Retina (tissue), 1 donor: ENCODE measurements around the gene UROS.

ENCODE experiments used
- DNase-seq: peaks from one replicate; pipeline ENCODE4 v3.0.0-alpha.2; 2016

Gene UROS

GRCh38 chr10:125822878-125823662 lies at the start of gene UROS, which contains the start of gene BCCIP:
Gene UROS (minus strand): TSS chr10:125823258. CDS start chr10:125816499, 6,759 bp downstream.
Gene BCCIP (plus strand): TSS chr10:125823546. CDS start chr10:125823558, 12 bp downstream.
- peak; percentile 99 for DNase-seq

DNA sequence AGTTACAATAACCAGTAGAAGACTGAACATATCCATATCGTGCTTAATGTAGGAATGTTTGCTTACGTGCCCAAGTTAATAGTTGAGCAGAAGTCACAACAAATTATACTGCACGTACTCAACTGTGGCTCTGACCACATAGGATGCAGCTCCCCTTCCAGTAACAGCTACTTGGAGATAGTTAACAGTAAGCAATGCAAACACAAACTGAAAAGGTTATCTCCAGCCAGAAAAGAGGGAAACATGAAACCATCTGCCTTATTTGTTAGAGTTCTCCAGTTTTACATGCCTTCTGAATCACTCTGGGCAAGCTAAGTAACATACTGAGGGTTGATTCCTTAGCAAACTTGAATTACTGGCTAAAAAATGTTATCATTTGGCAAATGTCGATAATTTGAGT lies 48.3 kb upstream of the UROS start:
- DNase-seq = no peak

DNA sequence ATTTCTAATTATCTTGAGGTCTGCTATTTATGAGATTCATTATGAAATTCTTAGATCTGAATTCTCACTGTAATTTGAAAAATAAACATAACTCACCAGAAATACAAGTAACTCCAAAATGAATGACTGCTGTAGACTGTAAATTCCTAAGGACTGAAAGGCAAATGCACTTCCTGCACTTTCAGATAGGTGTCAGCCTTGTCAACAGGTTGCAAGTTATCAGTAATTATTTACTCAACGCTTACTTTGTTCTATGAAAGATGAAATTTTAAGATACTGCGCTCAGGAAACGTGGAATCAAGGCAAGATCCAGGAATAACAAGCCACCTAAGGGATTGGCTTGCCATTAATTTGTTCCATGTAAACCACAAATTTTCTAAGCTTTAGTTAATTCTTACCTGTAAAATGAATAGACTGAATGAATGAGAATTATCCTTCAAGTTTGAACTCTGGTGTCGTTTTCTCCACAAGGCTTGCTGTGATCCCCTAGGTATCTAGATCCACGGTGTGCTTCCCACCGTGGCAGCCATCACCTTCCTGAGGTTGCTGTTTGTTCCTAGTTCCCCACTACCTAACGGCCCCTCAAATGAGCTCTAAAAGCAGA lies 45.4 kb upstream of the UROS start:
- DNase-seq = peak; percentile 19

GRCh38 chr10:125866421-125867029 lies 43.5 kb upstream of the UROS start:
- DNase-seq = no peak

DNA sequence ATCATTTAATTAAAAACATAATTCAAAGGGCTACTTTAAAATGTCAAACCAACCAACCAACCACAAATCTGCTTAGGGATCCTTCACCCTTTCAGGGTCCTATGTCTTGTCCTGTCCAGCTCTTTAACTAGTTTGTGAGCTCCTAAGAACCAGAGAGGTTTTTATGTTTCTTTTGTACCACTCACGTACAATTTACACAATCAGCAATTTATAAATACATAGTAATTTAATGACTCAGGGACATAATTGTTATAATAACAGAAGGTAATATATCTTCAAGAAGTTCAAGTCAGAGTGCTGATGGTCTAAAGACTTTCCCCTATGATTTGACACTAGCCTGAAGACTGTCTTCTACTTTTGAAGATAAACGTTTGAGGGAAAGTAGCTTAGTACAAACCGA lies 42.1 kb upstream of the UROS start:
- no peak for DNase-seq

- no peak for DNase-seq
Measured at GRCh38 chr10:125859128-125859817, 36.2 kb upstream of the UROS start.

- no peak for DNase-seq
Measured at GRCh38 chr10:125857185-125857760, 34.2 kb upstream of the UROS start.

DNA sequence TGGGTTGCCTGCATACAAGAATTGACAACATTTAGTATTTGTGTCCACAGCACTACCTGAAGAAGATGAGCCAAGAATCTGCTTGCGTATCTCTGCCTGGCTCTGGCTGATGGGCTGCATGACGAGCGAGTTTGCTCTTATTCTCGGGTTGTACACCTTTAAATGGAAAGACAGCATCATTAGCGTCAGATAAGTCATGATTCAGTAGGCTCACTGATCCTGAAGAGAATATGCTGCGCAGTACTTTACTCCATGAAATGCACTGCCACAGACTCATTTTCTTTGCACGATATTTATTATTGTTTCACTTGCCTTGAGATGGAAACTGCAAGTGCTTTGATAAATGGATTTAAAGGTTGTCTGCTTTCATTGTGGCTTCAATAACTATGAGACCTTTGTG lies 29.4 kb upstream of the UROS start:
- no peak for DNase-seq

- peak; percentile 18 for DNase-seq
Measured at GRCh38 chr10:125850766-125851731, 28.0 kb upstream of the UROS start.

- DNase-seq = no peak
Measured at GRCh38 chr10:125849448-125849847, 26.4 kb upstream of the UROS start.

DNA sequence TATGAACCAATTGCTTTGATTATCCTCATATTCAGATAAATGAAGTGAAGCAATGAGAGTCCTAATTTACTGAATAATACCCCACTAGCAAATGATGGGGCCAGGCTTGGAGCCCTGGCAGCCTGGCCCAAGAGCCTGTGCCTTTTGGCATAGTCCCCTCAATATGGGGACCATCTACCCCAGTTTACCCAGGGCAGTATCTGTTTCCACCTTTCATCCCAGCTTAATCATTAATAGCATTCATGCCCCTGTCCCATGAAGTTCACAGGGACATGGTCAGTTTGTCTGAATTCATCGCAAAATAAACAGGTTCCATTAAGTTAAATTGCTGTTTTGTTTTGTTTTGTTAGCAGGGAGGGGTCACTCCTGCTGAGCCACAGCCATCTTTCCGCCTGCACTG lies 25.8 kb upstream of the UROS start:
- DNase-seq = no peak

DNA sequence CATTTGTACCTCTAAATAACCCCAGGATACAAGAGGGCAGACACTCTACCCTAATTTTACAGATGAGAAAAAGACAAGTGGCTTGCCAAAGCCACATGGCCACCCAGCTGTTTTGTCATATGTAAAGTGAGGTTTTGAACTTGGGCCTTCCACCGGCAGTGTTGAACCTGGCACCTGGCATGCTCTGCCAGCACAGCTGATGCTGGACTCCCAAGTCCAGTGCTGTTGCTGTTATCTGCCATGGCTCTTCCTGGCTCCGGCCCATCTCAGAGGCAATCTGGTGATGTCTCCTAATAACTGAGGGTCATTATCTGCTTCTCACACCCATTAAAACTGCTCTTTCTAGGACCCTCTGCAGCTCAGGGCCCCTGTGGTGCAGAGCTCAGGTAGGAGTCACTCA lies 25.3 kb upstream of the UROS start:
- no peak for DNase-seq

DNA sequence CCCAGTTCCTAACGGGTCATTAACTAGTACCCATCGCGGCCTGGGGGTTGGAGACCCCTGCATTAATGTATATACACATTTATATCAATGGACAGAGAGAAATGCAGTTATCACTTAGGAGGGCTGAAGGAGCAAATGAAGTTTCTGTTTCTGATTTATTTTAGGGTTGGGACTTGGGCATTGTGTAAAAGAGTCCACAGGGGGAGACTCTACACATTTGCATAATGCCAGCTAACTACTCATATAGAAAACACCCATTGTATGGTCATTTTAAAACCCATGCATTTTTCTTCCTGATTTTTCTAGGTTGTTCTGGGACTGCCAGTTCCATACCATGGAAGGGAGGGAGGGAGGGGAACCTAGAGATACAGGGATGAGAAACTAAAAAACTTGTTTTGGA lies 23.8 kb upstream of the UROS start:
- no peak for DNase-seq

DNA sequence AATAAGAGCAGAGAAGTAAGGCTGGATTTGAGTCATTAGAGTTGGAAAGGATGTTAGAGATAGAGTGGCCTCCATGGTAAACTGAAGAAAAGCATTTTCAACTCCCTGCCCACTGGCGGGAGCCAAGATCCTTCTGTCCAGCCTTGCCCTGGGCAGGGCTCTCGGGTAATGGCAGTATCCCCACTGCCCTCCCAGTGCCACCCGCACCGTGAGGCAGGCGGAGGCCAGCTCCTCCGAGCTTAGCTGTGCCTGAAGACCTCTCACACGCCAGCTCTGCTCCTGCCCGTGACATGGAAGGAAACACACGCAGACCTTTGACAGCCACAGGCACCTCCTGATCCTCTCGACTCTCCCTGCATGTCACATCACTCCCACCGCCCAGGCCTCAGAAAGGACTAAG lies 22.6 kb upstream of the UROS start:
- no peak for DNase-seq

DNA sequence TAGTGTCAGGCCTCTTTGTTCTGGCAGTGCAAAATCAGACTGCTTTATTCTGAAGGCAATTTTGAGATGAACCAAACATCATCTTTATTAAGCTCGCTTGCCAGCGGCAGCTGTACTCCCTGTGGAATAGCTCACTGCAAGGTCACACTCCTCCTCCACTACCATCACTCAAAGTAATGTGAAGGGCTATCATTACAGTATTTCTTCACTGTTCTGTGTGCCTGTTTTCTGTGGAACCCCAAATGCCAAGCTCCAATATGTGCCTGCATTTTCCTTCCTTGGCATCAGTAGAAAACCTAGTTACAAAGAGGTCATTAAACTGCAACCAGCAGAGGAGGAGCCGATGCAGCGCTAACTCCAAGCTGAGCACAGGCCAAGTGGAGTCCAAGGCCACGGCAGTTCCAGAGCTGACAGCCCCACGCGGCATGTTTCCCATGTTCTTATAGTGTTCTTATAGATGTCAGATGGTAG lies 21.7 kb upstream of the UROS start:
- DNase-seq = peak; percentile 27

GRCh38 chr10:125843603-125844329 lies 20.7 kb upstream of the UROS start:
- DNase-seq = no peak

DNA sequence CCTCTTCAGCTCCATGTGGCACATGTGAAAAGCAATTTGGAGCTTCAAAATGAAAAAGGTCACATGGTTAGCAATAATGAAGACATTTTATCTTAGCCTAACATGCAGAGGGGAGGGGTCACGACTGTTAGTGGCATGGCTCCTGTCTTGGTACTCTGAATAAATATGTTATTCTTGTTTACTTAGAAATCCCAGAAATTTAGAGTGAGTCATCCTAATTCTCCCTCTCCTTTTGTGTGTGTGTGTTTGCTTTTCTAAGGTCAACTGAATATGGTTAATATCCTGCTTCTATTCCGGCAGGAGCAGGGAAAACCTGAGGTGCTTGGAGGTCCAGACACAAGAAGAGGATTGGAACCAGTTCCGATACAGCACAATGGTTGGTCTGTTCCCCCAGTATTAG lies 17.9 kb upstream of the UROS start:
- no peak for DNase-seq

DNA sequence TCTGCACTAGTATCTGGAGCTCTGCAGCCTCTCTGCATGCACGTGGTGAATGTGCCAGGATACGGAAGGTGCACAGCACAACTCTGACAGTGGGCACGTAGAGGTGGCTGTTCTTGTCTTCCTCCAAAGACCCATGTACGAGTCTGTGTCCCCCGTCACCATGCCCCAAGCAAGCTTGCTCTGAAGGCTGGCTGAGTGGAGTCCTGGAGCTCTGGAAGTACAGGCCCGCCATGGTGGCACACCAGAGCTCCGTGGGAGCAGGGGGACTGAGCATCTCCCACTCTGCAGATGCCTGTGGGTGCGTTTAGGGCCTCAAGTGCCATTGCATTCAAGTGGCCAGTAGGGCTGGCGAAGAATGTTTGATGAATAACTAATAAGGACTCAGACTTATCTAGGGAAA lies 17.3 kb upstream of the UROS start:
- DNase-seq = no peak

- DNase-seq = no peak
Measured at GRCh38 chr10:125838802-125839575, 15.9 kb upstream of the UROS start.

- no peak for DNase-seq
Measured at GRCh38 chr10:125836746-125837145, 13.7 kb upstream of the UROS start.
